Gastrocnemius medialis (tissue), 4 donors: ENCODE data around the gene GNA15. TPM values are rescaled to one million over a fixed set of nuclear protein-coding genes. Genes with fewer than 3 reads are reported as not detected.

Experiments
- ATAC-seq, 2 donors: fragments of 150-250 bp; one replicate each; pipeline ENCODE4 v1.9.1; 2016
- DNase-seq, 2 donors: peaks; one replicate each; pipeline ENCODE4 v3.0.0-alpha.2; 2019
- H3K27ac ChIP-seq, 4 donors: fragments of 200-600 bp; sonication (generic); 1 replicate in 1 of 4; 2 replicates in 3 of 4; pipeline ENCODE4 v1.5.1; 2016 to 2018; ENCODE audit warnings: mild to moderate bottlenecking in 2 of 4, moderate library complexity in 1 of 4
- H3K27me3 ChIP-seq, 3 donors: fragments of 200-600 bp; sonication (generic) in 2 of 3; 1 replicate in 1 of 3; 2 replicates in 2 of 3; pipeline versions ENCODE4 v1.5.1 to v1.6.0; 2016 to 2019; ENCODE audit warnings: mild to moderate bottlenecking in 1 of 3, moderate library complexity in 1 of 3
- H3K36me3 ChIP-seq, 2 donors: fragments of 200-600 bp; sonication (generic) in 1 of 2; one replicate each; pipeline ENCODE4 v1.5.1; 2017 to 2018
- H3K4me1 ChIP-seq, 2 donors: fragments of 200-600 bp; sonication (generic) in 1 of 2; one replicate each; pipeline ENCODE4 v1.5.1; 2016 to 2017; ENCODE audit warnings: mild to moderate bottlenecking in 2 of 2
- H3K4me3 ChIP-seq, 4 donors: fragments of 200-600 bp; sonication (generic) in 3 of 4; 1 replicate in 1 of 4; 2 replicates in 3 of 4; pipeline ENCODE4 v1.5.1; 2016 to 2019; ENCODE audit warnings: mild to moderate bottlenecking in 2 of 4
- H3K9me3 ChIP-seq, 3 donors: fragments of 200-600 bp; sonication (generic) in 2 of 3; 1 replicate in 1 of 3; 2 replicates in 2 of 3; pipeline ENCODE4 v1.5.1; 2016 to 2019
- POLR2A ChIP-seq, 2 donors: fragments of 450-650 bp; IDR thresholded peaks; one replicate each; pipeline ENCODE4 v1.6.1; 2017; ENCODE audit warnings: antibody characterized with exemption in 2 of 2, mild to moderate bottlenecking in 2 of 2, moderate library complexity in 2 of 2
- in situ Hi-C, 4 donors: fragments of 200-750 bp; cut with MboI; loops; one replicate each; pipeline versions ENCODE4 v1.15.0 to v1.8.0; 2017; ENCODE audit warnings: low sequenced_read_pairs in 4 of 4
- intact Hi-C: fragments of 100-400 bp; cut with DNase I; formaldehyde crosslinking; loops from one replicate; pipeline ENCODE4 v1.15.1; 2023; ENCODE audit warnings: low total_unique reads
- total RNA-seq, 4 donors: library from RNA; depleted of rRNA; stranded (reverse); fragments of >200 nt; gene quantifications; one replicate each; pipeline versions ENCODE4 v1.1.0 to v1.2.3, GENCODE V29; 2016
- TF ChIP-seq, protein P1 (sequence below), 5 experiments: fragments of 450-650 bp in 3 of 5; fragments of 200-600 bp in 2 of 5; sonication (generic) in 2 of 5; IDR thresholded peaks in 4 of 5; conservative IDR thresholded peaks in 1 of 5; 1 replicate in 4 of 5; 2 replicates in 1 of 5; pipeline ENCODE4 v1.5.1; 2016 to 2019; ENCODE audit warnings: antibody characterized with exemption in 5 of 5, mild to moderate bottlenecking in 3 of 5, moderate library complexity in 3 of 5

Gene GNA15
- total RNA-seq, 4 donors from 2014 or later: 0.51 to 1.2 (median 0.81) TPM

DNA sequence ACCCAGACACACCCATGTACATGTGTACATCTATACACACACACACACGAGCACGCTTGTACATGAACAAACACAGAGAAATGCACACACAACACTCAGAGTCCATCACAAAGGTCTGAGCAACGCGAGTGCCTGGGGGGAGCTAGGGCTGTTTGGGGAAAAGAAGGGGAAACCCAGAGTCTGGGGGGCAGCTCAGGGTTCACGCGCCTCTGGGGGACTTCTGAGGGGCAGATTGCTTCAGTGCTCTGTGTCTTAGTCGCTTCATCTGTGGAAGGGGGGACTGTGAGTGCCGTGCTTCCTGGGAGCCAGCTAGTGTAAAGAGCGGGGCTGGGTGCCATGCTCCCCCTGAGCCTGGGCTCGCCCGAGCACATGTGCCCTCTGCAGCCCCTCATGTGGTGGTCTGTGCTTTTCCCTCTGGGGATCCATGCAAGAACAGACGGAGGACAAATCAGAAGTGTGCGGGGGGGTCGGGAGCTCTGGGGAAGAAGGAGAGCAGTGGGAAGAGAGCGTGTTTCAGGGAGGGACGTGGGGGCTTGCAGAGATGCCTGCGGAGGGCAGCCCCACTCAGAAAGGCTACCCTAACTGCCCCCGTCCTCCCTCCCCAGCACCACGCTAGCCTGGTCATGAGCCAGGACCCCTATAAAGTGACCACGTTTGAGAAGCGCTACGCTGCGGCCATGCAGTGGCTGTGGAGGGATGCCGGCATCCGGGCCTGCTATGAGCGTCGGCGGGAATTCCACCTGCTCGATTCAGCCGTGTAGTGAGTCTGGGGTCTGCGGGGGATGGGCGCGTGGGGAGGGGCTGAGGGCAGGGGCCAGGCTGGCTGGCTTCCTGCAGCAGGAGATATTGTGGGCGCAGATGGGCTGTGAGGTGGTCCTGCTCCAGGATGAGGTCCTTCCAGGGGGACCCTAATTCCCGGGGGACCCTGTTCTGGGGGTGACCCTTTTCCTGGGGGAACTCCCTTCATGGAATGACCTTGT, 14.0 kb downstream of the GNA15 start:
- no peaks in the 10 kb centered on the region for H3K36me3 ChIP-seq
- no peak for ATAC-seq
- TF ChIP-seq, protein P1, sequence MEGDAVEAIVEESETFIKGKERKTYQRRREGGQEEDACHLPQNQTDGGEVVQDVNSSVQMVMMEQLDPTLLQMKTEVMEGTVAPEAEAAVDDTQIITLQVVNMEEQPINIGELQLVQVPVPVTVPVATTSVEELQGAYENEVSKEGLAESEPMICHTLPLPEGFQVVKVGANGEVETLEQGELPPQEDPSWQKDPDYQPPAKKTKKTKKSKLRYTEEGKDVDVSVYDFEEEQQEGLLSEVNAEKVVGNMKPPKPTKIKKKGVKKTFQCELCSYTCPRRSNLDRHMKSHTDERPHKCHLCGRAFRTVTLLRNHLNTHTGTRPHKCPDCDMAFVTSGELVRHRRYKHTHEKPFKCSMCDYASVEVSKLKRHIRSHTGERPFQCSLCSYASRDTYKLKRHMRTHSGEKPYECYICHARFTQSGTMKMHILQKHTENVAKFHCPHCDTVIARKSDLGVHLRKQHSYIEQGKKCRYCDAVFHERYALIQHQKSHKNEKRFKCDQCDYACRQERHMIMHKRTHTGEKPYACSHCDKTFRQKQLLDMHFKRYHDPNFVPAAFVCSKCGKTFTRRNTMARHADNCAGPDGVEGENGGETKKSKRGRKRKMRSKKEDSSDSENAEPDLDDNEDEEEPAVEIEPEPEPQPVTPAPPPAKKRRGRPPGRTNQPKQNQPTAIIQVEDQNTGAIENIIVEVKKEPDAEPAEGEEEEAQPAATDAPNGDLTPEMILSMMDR (IDR thresholded peaks at IDR 0.05 in 4 of 5, conservative IDR thresholded peaks at IDR 0.05 in 1 of 5): no peak
- no peak for TF ChIP-seq POLR2A (IDR thresholded peaks at IDR 0.05)
- H3K4me3 ChIP-seq: no peak overlapping the region
- H3K27ac ChIP-seq: no peak overlapping the region
- intact Hi-C loops: no loop called here
- in situ Hi-C loops: loop anchor here in 1 of 4 donors (25.0 kb wide), 1 partner anchor 188 kb away; no protein-coding TSS in a partner anchor
- DNase-seq: no peak
- H3K27me3 ChIP-seq: peaks cover 4 to 13% (median 6%) of the 10 kb centered on the region in 3 donors
- H3K9me3 ChIP-seq: no peaks in the 10 kb centered on the region
- no peaks in the 10 kb centered on the region for H3K4me1 ChIP-seq

DNA sequence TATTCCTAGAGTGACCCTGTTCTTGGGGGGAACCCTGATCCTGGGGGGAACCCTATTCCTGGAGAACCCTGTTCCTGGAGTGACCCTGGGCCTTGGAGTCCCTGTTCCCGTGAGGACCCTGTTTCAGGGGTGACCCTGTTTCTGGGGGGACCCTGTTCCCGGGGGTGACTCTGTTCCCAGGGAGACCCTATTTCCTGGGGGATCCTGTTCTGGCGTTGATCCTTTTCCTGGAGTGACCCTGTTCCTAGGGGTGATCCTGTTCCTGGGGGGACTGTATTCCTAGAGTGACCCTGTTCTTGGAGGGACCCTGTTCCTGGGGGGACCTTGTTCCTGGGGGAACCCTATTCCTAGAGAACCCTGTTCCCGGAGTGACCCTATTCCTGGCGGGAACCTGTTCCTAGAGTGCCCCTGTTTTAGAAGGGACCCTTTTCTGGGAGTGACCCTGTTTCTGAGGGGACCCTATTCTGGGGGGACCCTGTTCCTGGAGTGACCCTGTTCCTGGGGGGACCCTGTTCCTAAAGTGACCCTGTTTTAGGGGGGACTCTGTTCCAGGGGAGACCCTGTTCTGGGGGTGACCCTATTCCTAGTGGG, 15.0 kb downstream of the GNA15 start:
- H3K4me3 ChIP-seq: no peak overlapping the region
- ATAC-seq (no peak), DNase-seq (no peak)
- intact Hi-C loops: no loop called here
- H3K27ac ChIP-seq: no peak overlapping the region
- peaks cover 4 to 13% (median 6%) of the 10 kb centered on the region in 3 donors for H3K27me3 ChIP-seq
- H3K36me3 ChIP-seq: no peaks in the 10 kb centered on the region
- TF ChIP-seq POLR2A (IDR thresholded peaks at IDR 0.05): no peak
- TF ChIP-seq, protein P1 (IDR thresholded peaks at IDR 0.05 in 4 of 5, conservative IDR thresholded peaks at IDR 0.05 in 1 of 5): no peak
- in situ Hi-C loops: loop anchor here in 1 of 4 donors (25.0 kb wide), 1 partner anchor 189 kb away; no protein-coding TSS in a partner anchor
- H3K4me1 ChIP-seq: no peaks in the 10 kb centered on the region
- no peaks in the 10 kb centered on the region for H3K9me3 ChIP-seq

DNA sequence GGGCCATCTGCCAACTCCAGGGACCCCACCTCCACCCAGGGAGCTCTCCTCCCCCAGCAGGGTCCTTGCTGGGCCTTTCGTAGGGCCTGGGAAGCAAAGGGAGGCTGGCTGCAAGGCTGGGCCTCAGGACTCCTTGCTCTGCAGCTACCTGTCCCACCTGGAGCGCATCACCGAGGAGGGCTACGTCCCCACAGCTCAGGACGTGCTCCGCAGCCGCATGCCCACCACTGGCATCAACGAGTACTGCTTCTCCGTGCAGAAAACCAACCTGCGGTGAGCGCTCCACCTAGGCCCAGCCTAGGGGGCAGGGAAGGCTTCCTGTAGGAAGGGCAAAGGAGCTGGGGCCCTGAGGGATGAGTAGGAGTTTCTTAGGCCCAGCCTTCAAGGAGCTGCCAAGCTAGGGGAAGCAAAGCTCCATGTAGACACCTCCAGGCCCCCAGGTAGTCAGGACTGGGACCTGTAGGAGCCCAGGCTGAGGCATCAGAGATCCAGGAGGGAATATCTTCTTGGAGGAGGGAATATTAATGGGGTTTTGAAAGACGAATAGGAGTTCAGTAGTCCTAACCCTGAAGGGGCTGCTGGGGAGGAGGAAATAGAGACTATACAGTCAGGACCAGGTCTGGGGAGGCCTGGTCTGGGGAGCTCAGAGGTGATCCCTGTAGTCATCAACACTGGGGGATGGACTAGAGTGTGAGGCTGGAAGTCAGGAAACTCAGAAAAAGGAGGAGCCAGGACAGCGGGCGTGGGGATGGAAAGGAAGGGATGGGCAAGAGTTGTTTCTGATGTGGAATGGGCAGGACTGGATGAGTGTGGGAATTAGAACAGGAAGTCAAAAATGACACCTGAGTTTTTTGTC, 16.0 kb downstream of the GNA15 start:
- ATAC-seq: no peak
- Histone ChIP-seq H3K27me3 (peaks cover 4 to 9% (median 6%) of the 10 kb centered on the region in 3 donors), H3K27ac (no peak overlapping the region), H3K9me3 (no peaks in the 10 kb centered on the region), H3K4me3 (no peak overlapping the region), H3K4me1 (no peaks in the 10 kb centered on the region), H3K36me3 (no peaks in the 10 kb centered on the region)
- TF ChIP-seq POLR2A (IDR thresholded peaks at IDR 0.05): no peak
- TF ChIP-seq, protein P1 (IDR thresholded peaks at IDR 0.05 in 4 of 5, conservative IDR thresholded peaks at IDR 0.05 in 1 of 5): no peak
- intact Hi-C loops: no loop called here
- DNase-seq: no peak
- in situ Hi-C loops: loop anchor here in 1 of 4 donors (25.0 kb wide), 1 partner anchor 189 kb away; no protein-coding TSS in a partner anchor

DNA sequence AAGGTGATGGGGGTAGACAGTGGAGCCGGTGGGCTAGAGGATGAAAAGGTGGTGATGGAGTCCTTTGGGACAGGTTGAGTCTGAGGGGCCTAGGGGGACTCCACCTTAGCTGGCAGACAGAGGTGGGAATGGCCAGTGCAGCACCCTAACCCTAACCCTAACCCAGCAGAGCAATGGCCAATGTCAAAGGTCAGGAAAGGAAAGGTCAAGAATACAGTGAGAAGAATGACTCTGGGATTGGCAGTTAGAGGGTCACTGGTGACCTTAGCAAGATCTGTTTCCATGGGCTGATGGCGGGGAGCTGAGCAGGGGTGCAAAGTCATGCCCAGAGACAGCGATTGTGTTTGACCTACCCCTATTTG, 16.6 kb downstream of the GNA15 start:
- intact Hi-C loops (no loop called here), in situ Hi-C loops (loop anchor here in 1 of 4 donors (25.0 kb wide), 1 partner anchor 190 kb away; no protein-coding TSS in a partner anchor)
- Histone ChIP-seq H3K4me1 (no peaks in the 10 kb centered on the region), H3K27me3 (peaks cover 4 to 7% (median 6%) of the 10 kb centered on the region in 3 donors), H3K9me3 (no peaks in the 10 kb centered on the region), H3K36me3 (no peaks in the 10 kb centered on the region), H3K4me3 (no peak overlapping the region), H3K27ac (no peak overlapping the region)
- DNase-seq (no peak), ATAC-seq (no peak)
- TF ChIP-seq, protein P1 (IDR thresholded peaks at IDR 0.05 in 4 of 5, conservative IDR thresholded peaks at IDR 0.05 in 1 of 5): no peak
- TF ChIP-seq POLR2A (IDR thresholded peaks at IDR 0.05): no peak
